ENCODE results near the gene ACSF2. TPM values are rescaled to one million over a fixed set of nuclear protein-coding genes. Genes with fewer than 3 reads are reported as not detected.

ACSF2 gene
- total and polyA plus RNA-seq, 2 of the 13 experiments (the other 11 are each of a cell fraction or from before 2014, with no cell fraction given): 87.3 to 109 TPM

- TF ChIP-seq, protein P1, sequence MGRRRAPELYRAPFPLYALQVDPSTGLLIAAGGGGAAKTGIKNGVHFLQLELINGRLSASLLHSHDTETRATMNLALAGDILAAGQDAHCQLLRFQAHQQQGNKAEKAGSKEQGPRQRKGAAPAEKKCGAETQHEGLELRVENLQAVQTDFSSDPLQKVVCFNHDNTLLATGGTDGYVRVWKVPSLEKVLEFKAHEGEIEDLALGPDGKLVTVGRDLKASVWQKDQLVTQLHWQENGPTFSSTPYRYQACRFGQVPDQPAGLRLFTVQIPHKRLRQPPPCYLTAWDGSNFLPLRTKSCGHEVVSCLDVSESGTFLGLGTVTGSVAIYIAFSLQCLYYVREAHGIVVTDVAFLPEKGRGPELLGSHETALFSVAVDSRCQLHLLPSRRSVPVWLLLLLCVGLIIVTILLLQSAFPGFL (CRISPR knock-in tag; IDR thresholded peaks at IDR 0.05): no peak
- TF ChIP-seq ZNF260 (CRISPR knock-in tag; IDR thresholded peaks at IDR 0.05; ENCODE audit: borderline replicate concordance, low read depth): no peak
- no peak for TF ChIP-seq NFYC (CRISPR knock-in tag; IDR thresholded peaks at IDR 0.05)
- no peak; the same call in 1 of the 2 replicates for TF ChIP-seq SIX4 (CRISPR knock-in tag; IDR thresholded peaks at IDR 0.05)
- peak; percentile 31; the same call in 1 of the 2 replicates for TF ChIP-seq ISL2 (CRISPR knock-in tag; IDR thresholded peaks at IDR 0.05)
- TF ChIP-seq ARID5B (CRISPR knock-in tag; IDR thresholded peaks at IDR 0.05): peak; percentile 76
- TF ChIP-seq ZEB1 (IDR thresholded peaks at IDR 0.05; ENCODE audit: insufficient replicate concordance, low read depth): no peak
- TF ChIP-seq RARA (CRISPR knock-in tag; IDR thresholded peaks at IDR 0.05): peak; percentile 67
- TF ChIP-seq GFI1 (CRISPR knock-in tag; IDR thresholded peaks at IDR 0.05; ENCODE audit: borderline replicate concordance): peak; percentile 55; the same call in 1 of the 2 replicates
- 0 out of 2 replicates have a peak, but pooled peaks have one; percentile 11 for TF ChIP-seq TBP (CRISPR knock-in tag; IDR thresholded peaks at IDR 0.05)
- peak; percentile 61; the same call in 1 of the 2 replicates for TF ChIP-seq PAXIP1 (CRISPR knock-in tag; conservative IDR thresholded peaks at IDR 0.05)
- no peak for TF ChIP-seq ARNT (IDR thresholded peaks at IDR 0.05)
- TF ChIP-seq WIZ (CRISPR knock-in tag; IDR thresholded peaks at IDR 0.05): 0 out of 2 replicates have a peak, but pooled peaks have one; percentile 31
- TF ChIP-seq THYN1 (CRISPR knock-in tag; IDR thresholded peaks at IDR 0.05; ENCODE audit: borderline replicate concordance, low read depth): peak; percentile 58; the same call in 1 of the 2 replicates
- peak; percentile 92 for TF ChIP-seq KAT7 (CRISPR knock-in tag; IDR thresholded peaks at IDR 0.05; ENCODE audit: borderline replicate concordance)
- TF ChIP-seq EEA1 (CRISPR knock-in tag; IDR thresholded peaks at IDR 0.05; ENCODE audit: borderline replicate concordance): no peak
- TF ChIP-seq YEATS4 (CRISPR knock-in tag; IDR thresholded peaks at IDR 0.05; ENCODE audit: borderline replicate concordance): peak; percentile 94
- TF ChIP-seq ZNF292 (CRISPR knock-in tag; IDR thresholded peaks at IDR 0.05; ENCODE audit: borderline replicate concordance, low read depth): no peak
Observed at GRCh38 chr17:50478391-50479381, 52.7 kb downstream of the ACSF2 start, which contains the start of gene RSAD1 (continued).

Data from HepG2 (cell line).